ENCODE measurements around the gene BPGM. TPM values are rescaled to one million over a fixed set of nuclear protein-coding genes. Genes with fewer than 3 reads are reported as not detected.

The BPGM gene
- 43.0 TPM for polyA plus RNA-seq (ENCODE audit: insufficient read length)
- long read RNA-seq, donor 1, transcript BPGM-201 (3 exons, 1,753 nt): major isoform, 16 of 16 reads
- long read RNA-seq, donor 1, partial matches to known transcripts: 0 of 16 reads
- long read RNA-seq, donor 1, other reads (novel, unspliced or antisense): 0 of 16 reads
- long read RNA-seq, donor 2, transcript BPGM-201 (3 exons, 1,753 nt): major isoform, 13 of 14 reads
- long read RNA-seq, donor 2, partial matches to known transcripts: 0 of 14 reads
- long read RNA-seq, donor 2, other reads (novel, unspliced or antisense): 0 of 14 reads
- long read RNA-seq, donor 3, transcript BPGM-201 (3 exons, 1,753 nt): major isoform, 13 of 13 reads
- long read RNA-seq, donor 3, partial matches to known transcripts: 0 of 13 reads
- long read RNA-seq, donor 3, other reads (novel, unspliced or antisense): 0 of 13 reads
- long read RNA-seq, donor 4: 0 reads
- long read RNA-seq, donor 5, transcript BPGM-201 (3 exons, 1,753 nt): major isoform, 30 of 55 reads
- long read RNA-seq, donor 5, partial matches to known transcripts: 24 of 55 reads
- long read RNA-seq, donor 5, other reads (novel, unspliced or antisense): 0 of 55 reads
- long read RNA-seq, donor 6, transcript BPGM-201 (3 exons, 1,753 nt): major isoform, 16 of 21 reads
- long read RNA-seq, donor 6, partial matches to known transcripts: 5 of 21 reads
- long read RNA-seq, donor 6, other reads (novel, unspliced or antisense): 0 of 21 reads
- long read RNA-seq, donor 7, transcript BPGM-201 (3 exons, 1,753 nt): major isoform, 25 of 43 reads
- long read RNA-seq, donor 7, partial matches to known transcripts: 18 of 43 reads
- long read RNA-seq, donor 7, other reads (novel, unspliced or antisense): 0 of 43 reads
- long read RNA-seq, donor 8, transcript BPGM-201 (3 exons, 1,753 nt): major isoform, 9 of 9 reads
- long read RNA-seq, donor 8, partial matches to known transcripts: 0 of 9 reads
- long read RNA-seq, donor 8, other reads (novel, unspliced or antisense): 0 of 9 reads

- peak; percentile 100 for DNase-seq
These were observed at the start of gene BPGM for GRCh38 chr7:134646425-134647305. BPGM (plus strand) TSS chr7:134646853; CDS start chr7:134661508, 14,655 bp downstream.

- DNase-seq: no peak
These were observed 47.3 kb upstream of the BPGM start for GRCh38 chr7:134599371-134599770.

GRCh38 chr7:134601459-134601858, 45.2 kb upstream of the BPGM start:
- DNase-seq: no peak

GRCh38 chr7:134602881-134603451, 43.7 kb upstream of the BPGM start:
- DNase-seq: no peak

GRCh38 chr7:134605978-134606923, 40.4 kb upstream of the BPGM start:
- DNase-seq: peak; percentile 41

- DNase-seq: no peak
These were observed 35.0 kb upstream of the BPGM start for GRCh38 chr7:134611611-134612151.

GRCh38 chr7:134612197-134612596, 34.5 kb upstream of the BPGM start:
- DNase-seq: no peak

- no peak for DNase-seq
These were observed 32.9 kb upstream of the BPGM start for GRCh38 chr7:134613623-134614347.

GRCh38 chr7:134616611-134617010, 30.0 kb upstream of the BPGM start:
- no peak for DNase-seq

GRCh38 chr7:134618756-134619530, 27.7 kb upstream of the BPGM start:
- no peak for DNase-seq

- no peak for DNase-seq
These were observed 26.9 kb upstream of the BPGM start for GRCh38 chr7:134619627-134620331.

GRCh38 chr7:134622303-134622995, 24.2 kb upstream of the BPGM start:
- no peak for DNase-seq

GRCh38 chr7:134623193-134623592, 23.5 kb upstream of the BPGM start:
- DNase-seq: no peak

- DNase-seq: no peak
These were observed 21.1 kb upstream of the BPGM start for GRCh38 chr7:134625550-134625949.

- DNase-seq: no peak
These were observed 19.4 kb upstream of the BPGM start for GRCh38 chr7:134627109-134627774.

- DNase-seq: no peak
These were observed 18.9 kb upstream of the BPGM start for GRCh38 chr7:134627775-134628153.

- DNase-seq: no peak
These were observed 17.2 kb upstream of the BPGM start for GRCh38 chr7:134629445-134629844.
